ENCODE data around the gene TEC.

The TEC gene

GRCh38 chr4:48205626-48206025 is 64.0 kb downstream of the TEC start:
- no peak for TF ChIP-seq CTCF (conservative IDR thresholded peaks at IDR 0.05)
- H3K27ac ChIP-seq = no peak overlapping the region

- H3K27ac ChIP-seq = no peak overlapping the region
- no peak for TF ChIP-seq CTCF (conservative IDR thresholded peaks at IDR 0.05)
These were observed 64.5 kb downstream of the TEC start for GRCh38 chr4:48205107-48205506.

GRCh38 chr4:48203819-48204218 is 65.8 kb downstream of the TEC start:
- no peak overlapping the region for H3K27ac ChIP-seq

GRCh38 chr4:48197643-48198237 is 71.9 kb downstream of the TEC start:
- H3K27ac ChIP-seq = no peak overlapping the region
- TF ChIP-seq CTCF (conservative IDR thresholded peaks at IDR 0.05) = no peak

More at GRCh38 chr4:48203819-48204218, 65.8 kb downstream of the TEC start:
- no peak for TF ChIP-seq CTCF (conservative IDR thresholded peaks at IDR 0.05)

- TF ChIP-seq CTCF (conservative IDR thresholded peaks at IDR 0.05) = no peak
- H3K27ac ChIP-seq = no peak overlapping the region
These were observed 72.7 kb downstream of the TEC start for GRCh38 chr4:48196758-48197504.

GRCh38 chr4:48195853-48196252 is 73.8 kb downstream of the TEC start:
- H3K27ac ChIP-seq = no peak overlapping the region
- TF ChIP-seq CTCF (conservative IDR thresholded peaks at IDR 0.05) = no peak

- no peak for TF ChIP-seq CTCF (conservative IDR thresholded peaks at IDR 0.05)
- H3K27ac ChIP-seq = no peak overlapping the region
These were observed 74.3 kb downstream of the TEC start for GRCh38 chr4:48195374-48195773.
